GM18520 (cell line): ENCODE data around the gene SLC5A10.

Experiments
- ATAC-seq: cut with Tn5 transposase; IDR thresholded peaks from one replicate; pipeline ENCODE4 v1.9.1; 2021; ENCODE audit not compliant: unreplicated experiment

SLC5A10 gene

DNA sequence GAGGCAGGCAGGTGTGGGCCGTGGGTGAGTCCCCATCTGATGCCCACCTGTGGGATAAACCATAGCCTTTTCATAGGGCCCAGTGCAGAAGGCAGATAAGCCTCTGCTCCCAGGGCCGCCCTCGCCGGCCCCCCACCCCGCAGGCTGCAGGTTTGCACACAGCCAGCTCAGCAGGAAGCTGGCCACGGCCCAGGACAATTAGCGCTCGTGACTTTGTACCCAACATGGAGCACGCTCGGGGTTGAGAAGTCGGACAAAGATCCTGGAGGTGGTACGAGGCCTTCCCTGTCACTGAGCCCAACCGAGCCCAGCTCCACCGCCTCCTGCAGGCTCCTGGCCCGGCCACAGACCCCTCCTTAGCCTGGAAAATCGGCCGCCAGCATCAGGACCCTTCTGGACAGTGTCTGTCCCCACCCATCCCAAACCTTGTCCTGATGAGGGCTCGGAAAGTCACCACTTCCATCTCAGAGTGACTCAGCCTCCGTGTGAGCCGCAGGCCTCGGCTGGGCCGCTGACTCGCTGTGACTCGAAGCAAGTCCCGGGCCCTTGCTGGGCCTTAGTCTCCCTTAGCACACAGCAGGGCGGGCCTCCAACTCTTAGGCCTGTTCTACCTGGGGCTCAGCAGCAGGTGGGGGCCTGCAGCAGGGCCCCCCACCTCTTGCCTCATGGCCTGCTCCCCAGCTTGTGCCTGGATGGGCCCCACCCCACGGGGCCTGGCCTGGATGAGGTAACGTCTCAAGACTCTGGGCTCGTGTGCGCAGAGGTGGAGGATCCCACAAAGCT lies 29.9 kb downstream of the SLC5A10 start:
- ATAC-seq = no peak

DNA sequence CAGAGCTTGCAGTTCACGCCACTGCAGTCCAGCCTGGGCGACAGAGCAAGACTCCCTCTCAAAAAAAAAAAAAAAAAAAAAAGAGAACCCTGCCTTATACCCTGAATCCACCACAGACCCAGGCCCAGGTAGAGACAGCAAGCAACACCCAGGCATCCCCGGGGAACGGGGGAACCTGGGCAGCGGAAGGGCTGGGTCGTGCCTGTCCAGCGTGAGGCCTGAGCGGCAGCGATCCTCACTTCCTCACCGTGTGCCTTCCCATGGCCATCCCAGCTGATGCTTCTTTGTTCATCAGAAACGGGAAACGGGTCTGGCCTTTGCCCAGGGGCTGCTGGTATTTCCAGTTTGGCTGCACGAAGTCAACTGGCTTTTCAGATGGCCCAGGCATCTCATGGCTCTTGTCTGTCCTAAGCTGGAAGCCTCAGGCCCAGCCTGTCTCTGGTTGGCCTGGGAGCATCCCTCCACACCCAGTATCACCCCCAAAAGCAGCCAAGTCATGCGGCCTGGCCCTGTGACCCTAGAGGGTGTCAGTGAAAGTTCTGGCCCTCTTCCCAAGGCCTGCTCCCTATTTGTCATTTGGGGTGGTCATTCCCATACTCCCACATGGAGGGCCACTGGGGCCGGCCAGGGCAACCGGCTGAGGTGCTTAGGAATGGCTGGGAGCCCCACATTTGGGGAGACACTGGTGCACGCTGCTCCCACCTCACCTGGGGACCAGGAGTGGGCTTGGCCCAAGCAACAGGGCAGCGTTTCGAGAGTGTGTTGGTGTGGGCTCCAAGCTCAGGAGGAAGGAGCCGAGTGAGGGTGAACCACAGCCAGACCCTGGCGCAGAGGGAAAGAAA lies 32.5 kb downstream of the SLC5A10 start:
- no peak for ATAC-seq

DNA sequence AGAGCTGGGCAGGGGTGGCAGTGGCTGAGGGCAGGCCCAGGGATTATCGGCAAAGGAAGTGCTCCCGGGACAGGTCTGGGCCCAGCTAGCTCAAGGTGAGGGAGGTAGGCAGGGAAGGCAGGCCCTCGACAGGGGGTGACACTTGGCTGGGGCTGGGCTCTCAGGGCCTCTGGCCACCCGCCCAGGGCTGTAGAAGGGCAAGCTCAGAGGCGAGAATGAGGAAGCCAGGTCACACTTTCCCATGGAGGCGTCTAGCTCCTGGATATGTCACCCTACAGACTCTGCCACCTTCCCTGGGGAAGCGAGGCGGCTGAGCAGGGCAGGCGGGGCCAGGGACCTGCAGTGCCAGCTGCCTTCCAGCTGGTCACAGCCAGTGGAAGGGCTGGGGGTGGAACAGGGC lies 33.5 kb downstream of the SLC5A10 start:
- no peak for ATAC-seq

DNA sequence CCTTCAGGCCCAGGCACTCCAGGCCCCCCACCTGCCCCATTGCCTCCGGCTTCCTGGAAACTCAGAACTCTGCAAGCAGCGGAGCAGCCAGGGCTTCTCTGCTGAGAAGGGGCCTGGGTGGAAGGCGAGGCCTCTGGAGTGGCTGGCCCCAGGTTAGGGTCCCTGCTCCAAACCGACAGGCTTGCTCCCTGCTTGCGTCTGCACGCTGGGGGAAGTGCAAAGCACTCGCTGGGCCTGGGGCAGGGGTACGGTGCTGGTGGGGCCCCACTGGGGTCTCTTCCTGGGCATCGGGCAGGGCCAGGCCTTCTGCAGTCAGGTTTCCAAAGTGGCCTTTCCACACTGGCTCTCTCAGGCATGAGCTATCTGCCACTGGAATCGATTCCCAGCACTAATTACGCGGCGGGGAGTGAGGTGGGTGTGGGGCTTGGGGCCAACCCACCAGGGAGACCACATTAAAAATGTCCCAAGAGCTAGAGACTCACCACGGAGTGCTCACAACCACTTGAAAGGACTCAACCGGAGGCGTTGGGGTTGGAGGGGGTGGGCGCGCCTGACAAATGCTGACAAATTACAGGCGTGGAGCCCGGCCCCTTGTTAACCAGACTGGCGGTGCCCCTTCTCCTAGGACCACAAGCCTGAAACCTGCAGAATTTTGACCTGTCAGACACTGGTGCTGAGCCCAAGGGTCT lies 34.7 kb downstream of the SLC5A10 start:
- ATAC-seq = no peak

DNA sequence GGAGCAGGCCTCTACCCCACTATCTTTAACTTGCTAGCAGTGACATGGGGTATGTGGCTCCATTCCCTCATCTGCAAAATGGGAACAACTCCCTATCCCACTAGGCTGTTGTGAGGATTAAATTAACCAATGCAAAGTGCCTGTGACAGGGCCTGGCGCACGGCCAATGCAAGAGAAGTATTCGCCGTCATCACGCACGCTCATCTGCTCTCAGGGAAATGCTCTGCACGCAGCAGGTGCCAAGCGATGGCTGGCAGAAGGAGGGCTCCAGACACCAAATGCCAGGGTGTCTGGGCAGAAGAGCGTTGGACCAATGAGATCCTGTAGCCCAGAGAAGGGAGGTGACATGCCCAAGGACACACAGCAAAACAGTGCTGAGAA lies 35.3 kb downstream of the SLC5A10 start:
- ATAC-seq = no peak

DNA sequence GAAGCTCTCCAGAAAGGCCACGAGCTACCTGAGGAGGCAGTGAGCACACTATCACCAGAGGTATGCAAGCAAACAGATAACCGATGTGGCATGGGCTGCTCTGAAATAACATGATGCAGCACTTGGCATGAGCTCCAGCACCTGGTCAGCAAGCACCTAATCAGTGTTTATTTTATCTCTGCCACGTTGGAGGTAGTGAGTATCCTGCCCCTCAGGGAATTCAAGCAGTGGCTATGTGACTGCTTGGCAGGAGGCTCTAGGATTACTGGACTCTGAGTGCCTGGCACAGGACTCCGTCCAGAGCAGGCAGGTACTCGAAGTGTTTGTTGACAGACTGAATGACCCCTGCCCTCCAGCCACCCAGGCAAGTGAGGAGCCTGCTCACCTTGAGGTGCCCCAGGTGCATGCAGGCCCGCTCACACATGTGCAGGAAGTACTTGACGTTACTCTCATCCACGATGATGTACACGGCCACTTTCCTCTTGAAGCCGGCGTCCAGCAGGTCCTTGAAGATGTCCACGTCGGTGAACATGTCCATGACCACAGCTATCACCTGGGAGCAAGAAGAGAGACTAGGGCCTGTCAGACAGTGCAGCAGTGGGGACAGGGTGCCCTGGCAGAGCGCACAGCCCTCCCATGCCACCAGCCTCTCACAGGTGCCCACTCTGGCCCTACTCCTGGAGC lies 36.0 kb downstream of the SLC5A10 start:
- no peak for ATAC-seq

DNA sequence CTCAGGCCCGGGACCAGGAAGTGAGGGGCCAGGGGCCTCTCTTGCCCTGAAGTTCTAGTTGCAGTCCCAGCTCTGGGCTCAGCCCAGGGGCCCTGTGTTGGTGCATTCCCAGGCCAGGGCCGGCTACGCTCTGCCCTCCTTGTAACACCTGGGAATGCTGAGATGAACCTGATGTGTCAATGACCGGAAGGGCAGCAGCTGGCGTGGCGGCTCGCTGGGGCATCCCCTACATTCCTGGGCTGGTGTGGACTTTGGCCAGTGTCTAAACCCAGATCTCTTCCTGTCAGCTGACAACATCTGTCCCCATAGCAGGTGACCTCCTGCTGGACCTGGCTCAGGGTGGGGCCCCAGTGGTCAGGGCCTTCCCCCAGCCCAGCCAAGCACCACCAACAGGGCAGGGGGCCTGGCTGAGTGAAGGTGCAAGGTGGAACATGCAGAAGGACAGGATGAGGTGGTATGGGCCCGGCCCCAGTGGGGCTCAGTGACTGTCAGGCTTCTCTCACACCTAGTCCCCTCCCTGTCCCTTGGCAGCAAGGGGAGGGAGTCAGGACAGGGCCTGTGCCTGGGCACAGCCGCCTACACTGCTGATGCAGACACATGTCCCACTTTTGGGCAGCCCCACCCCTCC lies 36.7 kb downstream of the SLC5A10 start:
- no peak for ATAC-seq

DNA sequence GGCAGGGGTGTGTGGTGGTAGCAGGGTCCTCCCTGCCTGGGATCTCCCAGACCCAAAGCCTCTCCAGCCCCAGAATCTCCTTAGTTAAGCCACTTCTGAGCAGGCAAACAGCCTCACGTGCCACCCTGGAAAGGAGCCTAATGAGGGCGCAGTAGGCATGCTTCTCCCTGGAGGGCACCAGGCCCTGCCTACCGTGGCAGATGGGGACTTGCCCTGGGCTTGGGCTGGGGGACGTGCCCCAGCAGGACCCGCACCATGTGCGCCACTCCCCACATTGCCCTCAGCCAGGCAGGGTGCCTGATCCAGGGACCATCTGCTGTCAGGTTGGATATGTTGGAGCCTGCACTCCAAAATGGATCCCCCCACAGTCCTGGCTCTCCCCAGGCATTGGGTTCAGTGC lies 38.4 kb downstream of the SLC5A10 start:
- no peak for ATAC-seq

DNA sequence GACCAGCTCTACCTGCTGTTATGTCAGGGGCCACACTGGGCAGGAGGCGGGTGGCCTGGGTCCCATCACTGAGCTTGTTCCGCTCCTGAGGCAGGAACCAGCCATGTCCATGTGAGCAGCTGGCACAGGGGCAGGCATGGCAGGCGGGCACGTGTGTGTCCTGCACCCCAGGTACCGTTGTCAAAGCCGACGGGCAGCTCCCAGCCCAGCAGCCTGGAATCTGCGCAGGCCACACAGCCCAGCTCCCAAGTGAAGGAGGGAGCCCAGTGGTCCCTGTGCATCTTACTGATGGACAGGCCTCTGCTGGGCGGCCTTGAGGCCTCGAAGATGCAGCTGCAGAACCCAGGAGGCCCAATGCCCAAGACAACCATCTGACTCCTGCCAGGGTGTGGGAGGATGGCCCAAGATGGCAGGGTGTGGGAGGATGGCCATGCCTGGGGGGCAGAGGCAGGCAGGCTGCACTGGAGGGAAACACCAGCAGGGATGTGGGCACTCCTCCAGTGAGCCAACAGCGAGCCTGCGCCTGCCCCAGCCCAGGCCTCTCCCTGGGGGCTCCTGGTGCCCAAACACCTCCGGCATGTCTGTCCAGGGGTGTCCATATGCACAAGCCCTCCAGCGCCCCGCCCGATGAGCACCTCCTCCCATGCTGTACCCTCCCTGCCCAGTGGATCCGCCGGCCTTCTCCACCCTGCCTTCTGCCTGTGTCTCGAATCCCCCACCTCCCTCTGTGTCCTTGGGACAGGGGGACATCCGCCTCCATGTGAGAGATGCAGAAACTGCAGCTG lies 39.8 kb downstream of the SLC5A10 start:
- ATAC-seq = no peak

DNA sequence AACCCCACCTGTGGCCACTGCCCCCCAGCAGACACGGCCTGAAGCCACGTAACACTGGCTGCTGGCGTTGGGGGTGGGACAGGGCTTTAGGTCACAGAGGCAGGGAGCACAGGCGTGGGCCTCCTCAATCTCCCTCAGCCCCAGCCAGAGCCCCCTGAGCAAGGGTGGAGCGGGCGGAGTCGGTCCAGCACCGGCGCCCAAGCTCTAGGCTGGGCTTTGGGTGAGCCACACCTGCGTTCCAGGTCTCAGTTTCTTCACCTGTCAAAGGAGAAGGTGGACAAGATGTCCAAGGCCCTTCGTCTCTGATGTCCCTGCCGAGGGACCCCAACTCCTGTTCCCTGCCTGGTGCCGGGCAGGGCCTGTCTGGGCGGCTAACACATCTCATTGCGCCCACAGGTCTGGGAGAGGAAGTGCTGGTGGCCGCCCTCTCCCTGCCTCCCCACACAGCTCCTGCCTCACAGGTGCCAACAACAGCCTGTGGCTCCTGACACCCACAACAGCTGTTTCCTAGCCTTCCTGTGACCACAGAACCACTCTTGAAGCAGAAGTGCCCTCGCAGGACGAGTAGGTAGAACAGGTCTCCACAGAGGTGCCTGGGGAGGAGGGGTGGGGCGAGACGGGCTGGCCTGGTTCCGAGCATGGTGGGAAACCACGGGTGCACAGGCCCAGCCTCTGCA lies 40.6 kb downstream of the SLC5A10 start:
- no peak for ATAC-seq

DNA sequence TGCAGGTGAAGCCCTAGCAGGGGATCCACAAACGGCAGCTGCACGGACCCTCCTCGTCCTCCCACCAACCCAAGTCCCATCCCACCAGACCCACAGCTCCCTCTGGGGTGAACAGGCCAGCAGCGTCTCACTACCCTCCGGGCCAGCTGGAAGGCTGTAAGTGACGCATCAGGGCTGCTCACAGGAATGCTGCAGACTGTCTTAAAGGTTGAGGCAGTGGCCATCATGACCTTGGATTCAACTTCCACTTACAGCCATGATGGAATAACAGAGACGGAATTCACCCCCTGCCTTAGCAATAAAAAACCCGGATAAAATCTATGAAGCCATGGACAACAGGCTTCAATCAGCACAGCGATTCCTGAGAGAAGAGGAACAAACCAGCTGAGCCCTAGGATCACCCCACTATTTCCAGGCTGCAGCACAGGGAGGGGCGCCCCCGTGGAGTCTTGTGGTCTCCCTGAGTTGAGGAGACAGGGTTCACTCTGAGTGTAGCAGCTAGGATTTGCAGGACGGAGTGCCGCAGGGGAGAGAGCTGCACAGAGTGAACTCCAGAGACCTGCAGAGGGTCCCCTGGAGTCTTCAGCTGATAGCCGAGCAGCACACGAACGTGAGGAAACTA lies 42.1 kb downstream of the SLC5A10 start:
- no peak for ATAC-seq

DNA sequence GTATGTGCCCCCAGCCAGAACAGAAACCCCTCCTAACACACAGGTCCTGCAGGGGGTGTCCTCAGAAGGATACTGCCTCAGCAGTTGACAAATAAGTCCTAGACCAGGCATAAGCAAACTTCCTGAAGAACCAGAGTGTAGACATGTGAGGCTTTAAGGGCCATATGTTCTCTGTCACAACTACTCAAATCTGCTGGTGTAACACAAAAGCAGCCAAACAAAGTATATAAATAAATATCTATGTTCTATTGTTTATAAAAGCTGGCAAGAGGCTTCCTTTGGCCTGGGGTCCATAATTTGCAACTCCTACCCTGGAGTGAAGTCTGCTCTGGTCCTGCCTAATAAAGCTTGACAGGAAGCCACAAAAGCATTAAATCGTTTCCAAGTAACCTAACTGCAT lies 42.7 kb downstream of the SLC5A10 start:
- ATAC-seq = no peak

DNA sequence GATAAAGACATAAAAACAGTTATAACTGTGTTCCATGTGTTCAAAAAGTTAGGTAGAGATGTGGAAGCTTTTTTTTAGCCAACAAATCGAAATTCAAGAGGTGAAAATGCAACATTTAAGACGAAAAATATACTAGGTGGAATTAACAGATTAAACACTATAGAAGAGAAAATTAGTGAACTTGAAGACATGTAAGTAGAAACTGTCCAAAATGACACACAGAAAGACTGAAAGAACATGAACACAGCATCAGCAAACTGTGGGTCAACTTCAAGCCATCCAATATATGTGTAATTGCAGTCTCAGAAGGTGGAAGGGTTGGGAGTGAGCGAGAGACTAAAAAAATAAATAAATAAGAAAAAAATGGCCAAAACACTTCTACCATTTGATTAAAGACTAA lies 43.3 kb downstream of the SLC5A10 start:
- no peak for ATAC-seq

DNA sequence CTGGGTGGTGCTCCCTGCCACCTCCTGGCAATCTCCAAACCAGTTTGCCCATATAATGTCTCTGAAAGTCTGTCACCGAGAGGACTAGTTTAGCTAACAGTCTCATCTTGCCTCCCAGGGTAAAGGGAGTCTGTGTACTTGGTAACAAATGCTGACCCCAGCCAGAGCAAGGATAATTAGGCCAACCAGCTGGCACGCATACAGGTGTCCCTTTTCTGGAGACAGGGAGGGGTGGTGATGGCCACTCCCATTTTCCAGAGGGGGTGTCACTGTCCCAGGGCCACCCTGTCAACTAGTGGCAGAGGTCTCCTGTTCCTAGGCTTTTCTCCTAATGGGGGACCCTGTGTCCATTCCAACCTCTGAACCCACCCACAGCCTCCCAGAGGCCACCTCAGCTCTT lies 44.5 kb downstream of the SLC5A10 start:
- no peak for ATAC-seq

DNA sequence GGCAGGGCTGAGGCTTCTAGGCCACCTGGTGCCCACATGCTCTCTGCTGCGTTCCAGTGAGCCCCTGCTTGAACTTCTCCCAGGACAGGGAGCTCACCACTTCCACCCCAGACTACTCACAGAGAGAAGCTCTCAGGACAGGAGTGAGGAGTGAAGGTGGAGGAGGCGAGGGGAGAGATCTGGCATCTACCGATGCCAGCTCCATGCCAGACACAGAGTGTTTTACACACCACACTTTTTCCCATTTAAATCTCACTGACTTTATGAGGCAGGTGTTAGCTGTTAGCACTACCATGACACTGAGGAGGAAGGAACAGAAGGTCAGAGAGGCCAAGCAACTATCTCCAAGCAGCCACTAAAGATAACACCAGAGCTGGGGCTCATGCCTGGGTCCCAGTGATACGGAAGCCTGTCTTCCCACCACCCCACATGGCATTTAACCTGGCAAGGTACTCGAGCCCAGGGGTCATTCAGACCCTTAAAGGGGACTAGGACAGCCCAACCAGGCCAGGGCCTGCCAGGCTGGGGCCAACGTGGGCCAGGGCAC lies 45.8 kb downstream of the SLC5A10 start:
- ATAC-seq = no peak

DNA sequence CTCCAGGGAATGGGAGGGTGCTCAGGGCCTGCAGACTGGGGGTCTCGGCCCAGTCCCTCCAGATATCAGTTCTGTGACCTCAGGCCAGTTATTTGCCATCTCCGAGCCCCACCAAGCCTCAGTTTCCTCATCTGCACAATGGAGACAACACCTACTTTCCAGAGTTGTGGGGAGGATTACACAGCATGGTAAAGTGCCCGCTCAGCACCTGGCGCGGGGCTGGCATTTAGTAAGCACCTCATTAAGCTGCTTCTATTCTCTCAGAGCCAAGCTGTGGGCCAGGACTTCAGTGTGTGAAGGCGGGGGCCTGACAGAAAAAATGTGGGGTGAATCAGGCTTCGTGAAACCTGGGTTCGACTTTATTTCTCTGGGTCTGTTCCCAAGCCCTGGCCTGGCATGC lies 47.4 kb downstream of the SLC5A10 start:
- no peak for ATAC-seq

DNA sequence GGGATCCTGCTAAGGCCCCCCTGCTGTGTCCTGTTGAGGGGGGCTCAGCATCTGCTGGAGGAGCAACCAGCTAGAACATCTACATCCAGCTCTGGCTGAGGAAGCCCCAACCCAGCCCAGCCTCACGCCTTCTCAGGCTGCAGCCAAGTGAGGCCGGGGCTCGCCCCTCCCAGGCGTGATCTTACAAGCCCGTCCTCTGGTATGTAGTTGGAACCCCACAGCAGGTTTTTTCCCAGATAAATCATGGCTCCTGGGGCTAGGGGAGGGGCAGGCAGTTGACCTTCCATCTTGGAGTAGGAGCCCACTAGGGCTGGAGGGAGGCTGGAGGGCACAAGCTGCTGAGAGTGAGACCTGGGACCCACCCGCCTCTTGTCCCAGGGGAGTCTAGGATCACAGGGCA lies 47.9 kb downstream of the SLC5A10 start:
- no peak for ATAC-seq

DNA sequence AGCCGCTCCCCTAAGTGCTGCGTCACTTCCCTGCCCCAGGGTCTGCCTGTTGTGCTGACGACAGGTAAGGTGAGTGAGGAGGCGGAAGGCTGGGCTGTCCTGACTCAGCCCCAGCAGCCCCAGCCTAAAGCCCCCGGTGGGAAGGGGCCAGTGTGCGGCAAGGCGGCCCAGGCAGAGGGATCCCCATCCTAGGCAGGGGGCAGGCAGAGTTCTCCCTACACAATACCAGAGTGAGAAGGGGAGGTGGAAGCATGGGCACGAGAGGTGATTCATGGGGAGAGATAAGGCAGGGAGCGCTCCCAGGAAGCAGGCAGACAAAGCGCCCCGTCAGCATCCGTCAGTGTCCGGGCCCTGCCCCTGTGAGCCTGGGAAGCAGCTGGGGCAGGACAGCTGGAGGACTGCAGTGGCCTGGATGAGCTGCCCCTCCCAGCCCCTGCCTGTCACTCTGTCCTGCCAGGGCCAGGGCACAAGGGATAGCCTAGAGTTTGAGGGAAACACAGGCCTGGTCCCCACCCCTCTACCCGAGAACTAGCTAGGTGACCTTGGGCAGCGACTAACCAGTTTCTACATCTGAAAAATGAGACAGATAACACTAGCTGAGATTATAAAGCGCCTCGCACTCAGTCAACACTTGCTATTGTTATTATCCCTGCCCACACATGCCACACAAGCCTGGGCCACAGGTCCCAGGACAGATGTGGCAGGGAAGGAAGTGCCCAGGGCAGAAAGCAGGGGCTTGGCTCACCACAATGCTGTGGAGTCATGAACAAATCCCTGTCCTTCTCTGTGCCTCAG lies 48.8 kb downstream of the SLC5A10 start:
- no peak for ATAC-seq
